GM04504 (cell line): ENCODE data around the gene TSPAN19.
"Not testable (repeated sequence)": the region's sequence is repeated elsewhere in the genome, so short reads cannot be mapped to it uniquely, and the experiment has no call there.

ENCODE experiments used
- DNase-seq: peaks from one replicate; pipeline ENCODE4 v3.0.0-alpha.2; 2012; ENCODE audit warnings: low read depth

TSPAN19 gene

GRCh38 chr12:85036234-85036707, at the start of gene TSPAN19, which contains the start of gene LRRIQ1:
TSS of gene TSPAN19 (minus strand) at chr12:85036277. CDS start at chr12:85029946, 6,331 bp downstream.
TSS of gene LRRIQ1 (plus strand) at chr12:85036351. CDS start at chr12:85038177, 1,826 bp downstream.
- DNase-seq: peak; percentile 50

- no peak for DNase-seq
Observed at GRCh38 chr12:85085066-85085465, 49.0 kb upstream of the TSPAN19 start.

- DNase-seq: peak; percentile 52
Observed at GRCh38 chr12:85076688-85077430, 40.8 kb upstream of the TSPAN19 start.

- DNase-seq: no peak
Observed at GRCh38 chr12:85072826-85073225, 36.7 kb upstream of the TSPAN19 start.

- DNase-seq: no peak
Observed at GRCh38 chr12:85065837-85066482, 29.9 kb upstream of the TSPAN19 start.

- DNase-seq: no peak
Observed at GRCh38 chr12:85060916-85061315, 24.8 kb upstream of the TSPAN19 start.

GRCh38 chr12:85059594-85059993, 23.5 kb upstream of the TSPAN19 start:
- no peak for DNase-seq

GRCh38 chr12:85058339-85058738, 22.3 kb upstream of the TSPAN19 start:
- DNase-seq: no peak

GRCh38 chr12:85057370-85057963, 21.4 kb upstream of the TSPAN19 start:
- peak; percentile 12 for DNase-seq

GRCh38 chr12:85043829-85044228, 7.8 kb upstream of the TSPAN19 start:
- DNase-seq: no peak

- no peak for DNase-seq
Observed at GRCh38 chr12:85041395-85041794, 5.3 kb upstream of the TSPAN19 start.

- no peak for DNase-seq
Observed at GRCh38 chr12:85036733-85037132, 656 bp upstream of the TSPAN19 start.

- DNase-seq: peak; percentile 5
Observed at GRCh38 chr12:85029456-85029855, 6.6 kb downstream of the TSPAN19 start.

- no peak for DNase-seq
Observed at GRCh38 chr12:85018098-85018497, 18.0 kb downstream of the TSPAN19 start.

- no peak for DNase-seq
Observed at GRCh38 chr12:85017618-85018017, 18.5 kb downstream of the TSPAN19 start.

- DNase-seq: no peak
Observed at GRCh38 chr12:85017133-85017532, 18.9 kb downstream of the TSPAN19 start.

- DNase-seq: peak; percentile 84
Observed at GRCh38 chr12:85016413-85016812, 19.7 kb downstream of the TSPAN19 start.

- DNase-seq: peak; percentile 3
Observed at GRCh38 chr12:85007836-85008235, 28.2 kb downstream of the TSPAN19 start.

- DNase-seq: no peak
Observed at GRCh38 chr12:85006206-85006605, 29.9 kb downstream of the TSPAN19 start.

- DNase-seq: no peak
Observed at GRCh38 chr12:85005615-85006014, 30.5 kb downstream of the TSPAN19 start.

- not testable (repeated sequence) for DNase-seq
Observed at GRCh38 chr12:85005047-85005446, 31.0 kb downstream of the TSPAN19 start.

GRCh38 chr12:85004204-85004603, 31.9 kb downstream of the TSPAN19 start:
- no peak for DNase-seq

GRCh38 chr12:85002778-85003296, 33.2 kb downstream of the TSPAN19 start:
- no peak for DNase-seq
